Stimulated activated CD4-positive, alpha-beta T cell treated with anti-CD3 and anti-CD28 coated beads, TNF-alpha, amount 100 ng/mL, for 4 hours (primary cell): ENCODE results near the gene CD164.
"Not testable (repeated sequence)": the region's sequence is repeated elsewhere in the genome, so short reads cannot be mapped to it uniquely, and the experiment has no call there.

Source experiments
- DNase-seq, 3 experiments: peaks; one replicate each; pipeline ENCODE4 v3.0.0-alpha.2; 2020; ENCODE audit warnings: low read depth in 3 of 3

CD164 gene

DNA sequence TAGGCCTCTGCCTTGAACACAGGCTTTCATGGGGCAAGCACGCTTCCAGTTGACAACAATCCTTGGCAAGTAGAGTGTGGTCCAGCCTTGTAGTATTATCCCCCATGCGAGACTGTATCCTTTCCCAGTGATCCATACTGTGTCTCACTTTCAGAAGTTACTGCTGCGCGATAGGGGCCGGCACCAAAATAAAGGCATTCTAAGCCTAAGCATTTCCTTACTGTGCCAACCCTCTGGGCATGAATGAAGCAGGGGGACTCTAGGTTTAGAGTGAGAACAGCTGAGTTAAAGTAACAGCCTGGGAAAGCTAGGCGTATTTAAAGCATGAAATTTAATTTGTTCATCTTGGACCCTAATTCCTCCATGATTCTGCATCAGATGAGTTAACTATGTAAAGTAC is 39.4 kb downstream of the CD164 start:
- no peak for DNase-seq

- no peak for DNase-seq
These were observed 39.8 kb downstream of the CD164 start for GRCh38 chr6:109342506-109342905.

GRCh38 chr6:109340811-109341210 is 41.5 kb downstream of the CD164 start:
- no peak for DNase-seq

- no peak for DNase-seq
These were observed 42.2 kb downstream of the CD164 start for GRCh38 chr6:109339906-109340678.

GRCh38 chr6:109336221-109336961 is 45.9 kb downstream of the CD164 start:
- DNase-seq, result no peak

DNA sequence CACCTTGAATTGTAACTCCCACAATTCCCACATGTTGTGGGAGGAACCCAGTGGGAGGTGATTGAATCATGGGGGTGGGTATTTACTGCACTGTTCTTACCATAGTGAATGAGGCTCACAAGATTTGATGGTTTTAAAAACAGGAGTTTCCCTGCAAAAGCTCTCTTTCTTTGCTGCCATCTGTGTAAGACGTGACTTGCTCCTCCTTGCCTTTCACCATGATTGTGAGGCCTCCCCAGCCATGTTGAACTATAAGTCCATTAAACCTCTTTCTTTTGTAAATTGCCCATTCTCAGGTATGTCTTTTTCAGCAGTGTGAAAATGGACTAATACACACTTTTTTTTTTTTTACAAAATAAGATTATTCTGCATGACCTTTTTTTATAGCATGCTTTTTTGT is 48.4 kb downstream of the CD164 start:
- DNase-seq, result not testable (repeated sequence)

GRCh38 chr6:109332748-109333147 is 49.5 kb downstream of the CD164 start:
- no peak for DNase-seq

- DNase-seq, result no peak
These were observed 51.2 kb downstream of the CD164 start for GRCh38 chr6:109331081-109331480.

DNA sequence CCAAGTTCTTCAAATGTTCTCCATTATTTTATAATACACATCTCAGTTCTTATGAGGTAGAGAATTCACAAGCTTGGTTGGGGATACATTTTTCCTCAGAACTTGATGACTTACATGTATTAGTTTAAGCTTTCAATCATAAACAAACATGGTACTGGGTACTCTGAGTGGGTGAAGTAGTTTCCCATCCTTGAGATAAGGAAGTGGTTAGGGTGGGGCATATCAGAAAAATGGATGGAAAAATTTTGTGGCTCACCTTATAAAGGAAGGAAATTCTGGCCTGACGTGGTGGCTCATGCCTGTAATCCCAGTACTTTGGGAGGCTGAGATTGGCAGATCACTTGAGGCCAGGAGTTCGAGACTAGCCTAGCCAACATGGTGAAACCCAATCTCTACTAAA is 52.0 kb downstream of the CD164 start:
- no peak for DNase-seq

- DNase-seq, result no peak
These were observed 53.6 kb downstream of the CD164 start for GRCh38 chr6:109328629-109329028.

DNA sequence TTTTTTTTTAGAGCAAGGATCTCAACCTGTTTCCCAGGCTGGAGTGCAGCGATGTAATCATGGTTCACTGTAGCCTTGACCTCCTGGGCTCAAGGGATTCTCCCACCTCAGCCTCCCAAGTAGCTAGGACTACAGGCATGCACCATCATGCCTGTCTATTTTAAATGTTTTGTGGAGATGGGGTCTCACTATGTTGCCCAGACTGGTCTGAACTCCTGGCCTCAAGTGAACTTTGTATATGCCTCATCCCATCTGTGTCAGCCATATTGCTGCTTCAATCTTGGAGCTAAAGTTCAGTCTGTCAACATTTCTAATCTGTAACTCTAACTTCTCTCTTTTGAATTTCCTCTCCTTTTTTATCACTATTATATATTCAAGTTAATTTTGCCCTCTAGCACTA is 54.3 kb downstream of the CD164 start:
- DNase-seq, result no peak

- DNase-seq, result no peak
These were observed 54.8 kb downstream of the CD164 start for GRCh38 chr6:109327491-109327890.

- DNase-seq, result no peak
These were observed 55.9 kb downstream of the CD164 start for GRCh38 chr6:109326351-109326750.

DNA sequence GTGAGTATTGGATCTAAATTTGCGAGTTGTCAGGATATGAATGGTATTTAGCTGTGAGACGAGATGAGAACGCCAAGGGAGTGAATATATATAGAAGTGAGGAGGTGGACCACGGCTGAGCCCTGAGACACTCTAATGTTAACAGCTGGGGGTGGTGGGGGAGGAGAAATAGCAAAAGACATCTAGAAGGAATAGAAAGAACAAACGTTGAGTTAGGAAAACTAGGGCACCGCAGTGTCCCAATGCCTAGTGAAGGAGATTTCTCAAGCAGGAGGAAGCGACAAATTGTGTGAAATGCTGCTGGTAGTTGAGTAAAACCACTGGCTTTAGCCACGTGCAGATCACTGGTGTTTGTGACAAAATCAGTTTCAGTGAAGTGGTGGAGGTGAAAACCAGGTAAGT is 56.9 kb downstream of the CD164 start:
- no peak for DNase-seq

DNA sequence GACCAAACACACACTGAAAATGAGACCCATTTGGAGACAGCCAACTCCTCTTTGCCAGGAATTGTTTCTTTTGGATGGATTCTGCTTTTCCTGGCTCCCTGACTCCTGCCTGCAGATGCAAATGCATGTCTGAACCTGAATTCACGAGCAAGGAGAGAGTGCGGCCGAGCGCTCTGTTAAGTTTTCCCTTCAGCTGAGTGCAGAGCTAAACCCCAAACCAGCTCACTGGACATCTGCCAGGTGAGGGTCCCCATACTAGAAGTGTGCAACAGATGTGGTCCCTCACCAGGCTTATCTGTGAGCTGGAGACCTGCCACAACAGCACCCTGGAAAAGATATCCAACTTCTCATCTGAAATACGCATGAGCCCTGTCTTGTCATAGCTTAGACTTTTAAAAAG is 59.0 kb downstream of the CD164 start:
- DNase-seq, result no peak

- no peak for DNase-seq
These were observed 59.4 kb downstream of the CD164 start for GRCh38 chr6:109322825-109323224.

DNA sequence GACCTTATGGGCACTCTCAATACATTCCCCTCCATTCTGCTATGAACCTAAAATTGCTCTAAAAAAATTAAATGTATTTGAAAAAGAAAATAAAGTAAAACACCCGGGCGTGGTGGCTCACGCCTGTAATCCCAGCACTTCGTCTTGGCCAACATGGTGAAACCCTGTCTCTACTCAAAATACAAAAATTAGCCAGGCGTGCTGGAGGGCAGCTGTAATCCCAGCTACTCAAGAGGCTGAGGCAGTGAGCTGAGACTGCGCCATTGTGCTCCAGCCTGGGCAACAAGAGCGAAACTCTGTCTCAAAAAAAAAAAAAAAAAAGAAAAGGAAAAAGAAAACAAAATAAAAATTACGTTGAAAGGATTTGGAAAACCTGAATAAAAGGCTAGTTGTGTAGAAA is 60.5 kb downstream of the CD164 start:
- no peak for DNase-seq

GRCh38 chr6:109320072-109320471 is 62.2 kb downstream of the CD164 start:
- no peak for DNase-seq

GRCh38 chr6:109318328-109318876 is 63.9 kb downstream of the CD164 start:
- no peak for DNase-seq

GRCh38 chr6:109316909-109317308 is 65.4 kb downstream of the CD164 start:
- DNase-seq, result no peak
